ENCODE measurements around the gene ORM2.

Gene ORM2

DNA sequence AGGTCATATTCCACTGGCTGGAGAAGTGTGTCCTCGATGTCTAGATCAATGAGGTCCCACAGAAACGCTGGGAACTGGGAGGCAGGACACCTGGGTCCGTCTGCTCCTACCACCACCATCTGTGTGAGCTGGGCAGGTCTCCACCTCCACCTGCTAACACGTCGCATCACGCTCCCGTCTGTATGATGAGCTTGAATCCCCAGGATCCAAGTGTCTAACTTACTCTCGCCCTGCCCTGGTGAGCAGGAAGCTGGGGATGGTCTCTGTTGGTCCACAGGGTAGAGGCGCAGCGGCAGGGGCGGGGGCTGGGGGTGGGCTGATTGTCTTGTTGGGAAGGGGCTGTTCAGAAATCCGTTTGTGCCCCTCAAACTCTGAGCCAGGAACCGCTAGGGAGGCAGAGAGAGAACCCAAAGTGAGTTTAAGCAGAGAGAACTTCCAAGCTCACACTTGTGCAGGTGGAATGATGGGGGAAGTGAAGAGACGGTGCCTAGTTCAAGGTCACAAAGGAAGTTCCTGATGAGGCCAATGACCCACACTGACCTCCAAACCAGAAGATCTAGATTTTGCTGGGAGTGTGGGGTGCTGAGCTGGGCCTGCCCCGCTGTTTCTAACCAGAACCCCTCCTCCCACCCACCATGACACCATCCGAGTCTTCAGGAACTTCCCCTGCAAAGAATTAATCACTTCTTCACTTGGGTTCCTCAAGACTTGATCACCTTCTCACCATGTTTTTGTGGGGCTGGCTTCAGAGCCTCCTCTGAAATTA is 21.1 kb downstream of the ORM2 start:
- no peak overlapping the region for H3K4me2 ChIP-seq (ENCODE audit: low read depth, low read length)
- no peak overlapping the region for H3K4me3 ChIP-seq (ENCODE audit: low read length)
- H3K27ac ChIP-seq (ENCODE audit: low read length): no peak overlapping the region
- H3K9me3 ChIP-seq (replicated peaks; ENCODE audit: insufficient read depth, low read length): no peaks in the 10 kb centered on the region
- peaks cover 9% of the 10 kb centered on the region; the same call in 1 of the 2 replicates for H3K79me2 ChIP-seq (ENCODE audit: low read length)
- no peaks in the 10 kb centered on the region for H3K4me1 ChIP-seq (ENCODE audit: low read length)
- no peaks in the 10 kb centered on the region for H3K9me2 ChIP-seq (replicated peaks; ENCODE audit: insufficient read depth, low read length)
- H3F3A ChIP-seq (ENCODE audit: insufficient read depth, low read length): 0 out of 2 replicates have a peak, but pooled peaks cover 4% of the 10 kb centered on the region
- no peaks in the 10 kb centered on the region for H3K27me3 ChIP-seq (replicated peaks; ENCODE audit: insufficient read depth, low read length)
- H3K36me3 ChIP-seq (replicated peaks; ENCODE audit: insufficient read depth, low read length): peaks cover 26% of the 10 kb centered on the region
- DNase-seq: no peak
- no peak overlapping the region for H2AFZ ChIP-seq (ENCODE audit: low read length)
- H3K9ac ChIP-seq (ENCODE audit: low read length): no peak overlapping the region
- no peaks in the 10 kb centered on the region for H4K20me1 ChIP-seq (ENCODE audit: insufficient read depth, low read length)
- TF ChIP-seq EZH2phosphoT487 (IDR thresholded peaks at IDR 0.05; ENCODE audit: low read length) (no peak), EZH2 (optimal IDR thresholded peaks at IDR 0.05; ENCODE audit: low read depth, low read length) (no peak)
- TF ChIP-seq, protein P1, sequence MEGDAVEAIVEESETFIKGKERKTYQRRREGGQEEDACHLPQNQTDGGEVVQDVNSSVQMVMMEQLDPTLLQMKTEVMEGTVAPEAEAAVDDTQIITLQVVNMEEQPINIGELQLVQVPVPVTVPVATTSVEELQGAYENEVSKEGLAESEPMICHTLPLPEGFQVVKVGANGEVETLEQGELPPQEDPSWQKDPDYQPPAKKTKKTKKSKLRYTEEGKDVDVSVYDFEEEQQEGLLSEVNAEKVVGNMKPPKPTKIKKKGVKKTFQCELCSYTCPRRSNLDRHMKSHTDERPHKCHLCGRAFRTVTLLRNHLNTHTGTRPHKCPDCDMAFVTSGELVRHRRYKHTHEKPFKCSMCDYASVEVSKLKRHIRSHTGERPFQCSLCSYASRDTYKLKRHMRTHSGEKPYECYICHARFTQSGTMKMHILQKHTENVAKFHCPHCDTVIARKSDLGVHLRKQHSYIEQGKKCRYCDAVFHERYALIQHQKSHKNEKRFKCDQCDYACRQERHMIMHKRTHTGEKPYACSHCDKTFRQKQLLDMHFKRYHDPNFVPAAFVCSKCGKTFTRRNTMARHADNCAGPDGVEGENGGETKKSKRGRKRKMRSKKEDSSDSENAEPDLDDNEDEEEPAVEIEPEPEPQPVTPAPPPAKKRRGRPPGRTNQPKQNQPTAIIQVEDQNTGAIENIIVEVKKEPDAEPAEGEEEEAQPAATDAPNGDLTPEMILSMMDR (IDR thresholded peaks at IDR 0.05; ENCODE audit: low read length): no peak

DNA sequence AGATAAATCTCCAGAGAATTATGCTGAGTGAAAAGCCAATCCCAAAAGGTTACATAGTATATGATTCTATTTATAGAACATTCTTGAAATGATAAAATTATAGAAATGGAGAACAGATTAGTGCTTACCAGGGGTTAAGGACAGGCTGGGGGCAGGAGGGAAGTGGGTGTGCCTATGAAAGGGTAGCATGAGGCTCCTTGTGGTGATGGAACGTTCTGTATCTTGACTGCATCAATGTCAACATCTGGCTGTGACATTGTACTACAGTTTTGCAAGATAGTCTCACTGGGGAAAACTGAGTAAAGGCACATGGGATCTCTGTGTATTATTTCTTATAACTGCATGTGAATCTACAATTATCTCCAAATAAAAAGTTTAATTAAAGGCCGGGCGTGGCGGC is 22.3 kb downstream of the ORM2 start:
- no peak overlapping the region for H3K4me3 ChIP-seq (ENCODE audit: low read length)
- H3K9ac ChIP-seq (ENCODE audit: low read length): no peak overlapping the region
- H3K9me3 ChIP-seq (replicated peaks; ENCODE audit: insufficient read depth, low read length): no peaks in the 10 kb centered on the region
- H3K79me2 ChIP-seq (ENCODE audit: low read length): peaks cover 13% of the 10 kb centered on the region; the same call in 1 of the 2 replicates
- no peaks in the 10 kb centered on the region for H3K9me2 ChIP-seq (replicated peaks; ENCODE audit: insufficient read depth, low read length)
- TF ChIP-seq, protein P1 (IDR thresholded peaks at IDR 0.05; ENCODE audit: low read length): no peak
- TF ChIP-seq EZH2 (optimal IDR thresholded peaks at IDR 0.05; ENCODE audit: low read depth, low read length): no peak
- TF ChIP-seq EZH2phosphoT487 (IDR thresholded peaks at IDR 0.05; ENCODE audit: low read length): no peak
- no peak overlapping the region for H3K4me2 ChIP-seq (ENCODE audit: low read depth, low read length)
- 0 out of 2 replicates have a peak, but pooled peaks cover 9% of the 10 kb centered on the region for H3F3A ChIP-seq (ENCODE audit: insufficient read depth, low read length)
- DNase-seq: no peak
- no peaks in the 10 kb centered on the region for H3K27me3 ChIP-seq (replicated peaks; ENCODE audit: insufficient read depth, low read length)
- no peak overlapping the region for H3K27ac ChIP-seq (ENCODE audit: low read length)
- H2AFZ ChIP-seq (ENCODE audit: low read length): no peak overlapping the region
- no peaks in the 10 kb centered on the region for H4K20me1 ChIP-seq (ENCODE audit: insufficient read depth, low read length)
- H3K4me1 ChIP-seq (ENCODE audit: low read length): no peaks in the 10 kb centered on the region
- H3K36me3 ChIP-seq (replicated peaks; ENCODE audit: insufficient read depth, low read length): peaks cover 28% of the 10 kb centered on the region

DNA sequence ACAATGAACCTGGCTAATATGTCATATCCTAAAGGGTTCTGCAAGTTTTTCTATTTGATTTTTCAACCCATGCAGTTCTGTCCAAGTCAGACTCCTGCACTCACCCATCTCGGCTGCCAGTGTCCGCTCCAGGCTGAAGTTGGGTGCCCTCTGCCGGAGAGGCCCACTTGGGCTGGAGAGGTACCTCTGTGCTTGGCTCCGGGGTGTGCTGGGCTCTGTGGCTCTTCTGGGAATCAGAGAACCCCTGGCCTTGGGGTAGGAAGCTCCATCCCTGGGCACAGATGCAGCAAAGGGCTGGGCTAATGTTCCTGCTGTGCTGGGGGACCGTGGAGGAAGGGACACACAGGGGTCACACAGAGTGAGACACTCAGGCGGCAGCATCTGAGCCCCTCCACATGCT is 26.2 kb downstream of the ORM2 start:
- no peak for DNase-seq
- Histone ChIP-seq H2AFZ (ENCODE audit: low read length) (no peak overlapping the region), H3K27ac (ENCODE audit: low read length) (no peak overlapping the region), H3K4me1 (ENCODE audit: low read length) (no peaks in the 10 kb centered on the region), H3K9me3 (replicated peaks; ENCODE audit: insufficient read depth, low read length) (no peaks in the 10 kb centered on the region), H3K9ac (ENCODE audit: low read length) (no peak overlapping the region), H3K79me2 (ENCODE audit: low read length) (peaks cover 40% of the 10 kb centered on the region), H3K4me2 (ENCODE audit: low read depth, low read length) (no peak overlapping the region), H3K36me3 (replicated peaks; ENCODE audit: insufficient read depth, low read length) (peaks cover 36% of the 10 kb centered on the region), H4K20me1 (ENCODE audit: insufficient read depth, low read length) (no peaks in the 10 kb centered on the region), H3F3A (ENCODE audit: insufficient read depth, low read length) (0 out of 2 replicates have a peak, but pooled peaks cover 9% of the 10 kb centered on the region), H3K27me3 (replicated peaks; ENCODE audit: insufficient read depth, low read length) (no peaks in the 10 kb centered on the region), H3K9me2 (replicated peaks; ENCODE audit: insufficient read depth, low read length) (no peaks in the 10 kb centered on the region), H3K4me3 (ENCODE audit: low read length) (no peak overlapping the region)
- TF ChIP-seq, protein P1 (IDR thresholded peaks at IDR 0.05; ENCODE audit: low read length): no peak
- no peak for TF ChIP-seq EZH2 (optimal IDR thresholded peaks at IDR 0.05; ENCODE audit: low read depth, low read length)
